Measurements from ENCODE around the gene EMC7. TPM values are rescaled to one million over a fixed set of nuclear protein-coding genes. Genes with fewer than 3 reads are reported as not detected.

Gene EMC7
- total RNA-seq (10 to 100 TPM; 50.4 to 82.8 (median 65.1) TPM), polyA plus RNA-seq (100 to 1,000 TPM in 2 of 3 donors, 10 to 100 TPM in 1; 99.8 to 128 (median 117) TPM)
- long read RNA-seq, donor 1, transcript EMC7-201 (5 exons, 1,155 nt), result major isoform, 34 of 37 reads
- long read RNA-seq, donor 1, partial matches to known transcripts, result 0 of 37 reads
- long read RNA-seq, donor 1, other reads (novel, unspliced or antisense), result 3 of 37 reads
- long read RNA-seq, donor 2, transcript EMC7-201 (5 exons, 1,155 nt), result major isoform, 95 of 107 reads
- long read RNA-seq, donor 2, partial matches to known transcripts, result 1 of 107 reads
- long read RNA-seq, donor 2, other reads (novel, unspliced or antisense), result 10 of 107 reads

DNA sequence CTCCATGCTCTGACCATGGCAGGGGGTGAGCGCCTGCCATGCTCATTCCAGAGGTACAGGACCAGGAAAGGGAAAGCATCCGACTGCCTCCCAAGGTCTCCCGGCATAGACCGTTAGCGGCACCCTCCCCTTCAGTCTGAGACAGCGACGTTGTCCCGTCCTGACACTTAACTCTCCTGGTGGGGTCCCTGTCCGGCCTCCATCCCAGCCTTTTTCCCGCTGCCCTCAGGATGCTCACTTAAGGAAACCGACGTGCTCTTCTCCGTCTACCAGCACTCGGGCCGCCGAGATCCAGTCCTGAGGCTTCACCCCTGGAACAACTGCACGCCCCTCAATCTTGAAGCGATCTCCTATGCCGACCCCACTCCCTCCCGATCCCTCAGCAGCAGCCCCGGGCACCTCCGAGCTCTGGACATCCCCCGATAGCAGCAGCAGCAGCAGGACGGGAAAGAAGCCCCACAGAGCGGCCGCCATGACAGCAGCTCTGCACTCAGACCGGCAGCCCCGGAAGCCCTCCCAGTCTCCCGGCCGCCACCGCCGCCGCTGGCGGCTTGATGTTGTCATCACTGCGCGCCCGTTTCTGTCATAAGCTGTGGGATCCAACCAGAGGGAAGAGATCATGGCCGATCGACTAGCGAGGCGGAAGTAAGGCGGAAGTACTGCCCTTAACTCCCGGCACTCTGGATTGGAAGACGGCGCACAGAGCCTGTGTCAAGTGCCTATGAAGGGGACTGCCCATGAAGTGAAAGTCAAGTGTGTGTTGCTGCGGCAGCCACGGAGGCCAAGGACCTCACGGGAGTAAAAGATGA, at the start of gene EMC7, which contains the start of gene PGBD4:
Gene EMC7 (minus strand): TSS at position 497 of the 809 bp plus-strand sequence. CDS start 23 bp downstream, at position 474.
Gene PGBD4 (plus strand): TSS at position 718 of the 809 bp plus-strand sequence. CDS start 449 bp downstream, outside the sequence.
- 0 to 1% (median 0%) methylated on average over 48 of the region's 48 CpGs for WGBS, 3 donors
- peaks cover 32% of the 10 kb centered on the region for H3K4me1 ChIP-seq
- intact Hi-C loops (cut with DNase I), result loop anchor here (2.0 to 5.0 kb wide), 4 partner anchors 39 to 241 kb away; partner anchors contain the start of genes EMC4 (in 1 of the 2), NOP10 (in 1 of the 2) and NUTM1 (in 1 of the 2)
- peak within 1 kb of the TSS; percentile 93 for H3K27ac ChIP-seq
- peak within 1 kb of the TSS; percentile 93 for H3K4me3 ChIP-seq
- peak; percentile 99 to 100 (median 100) for ATAC-seq
- H3K9me3 ChIP-seq, result no peaks in the 10 kb centered on the region
- H3K36me3 ChIP-seq (ENCODE audit: insufficient read depth in 1 of 2, low read depth in 1 of 2), result no peaks in the 10 kb centered on the region
- DNase-seq, result peak; percentile 99
- no peaks in the 10 kb centered on the region for H3K27me3 ChIP-seq (ENCODE audit: insufficient read depth in 3 of 3, low read length in 2 of 3)
- TF ChIP-seq, protein P1, sequence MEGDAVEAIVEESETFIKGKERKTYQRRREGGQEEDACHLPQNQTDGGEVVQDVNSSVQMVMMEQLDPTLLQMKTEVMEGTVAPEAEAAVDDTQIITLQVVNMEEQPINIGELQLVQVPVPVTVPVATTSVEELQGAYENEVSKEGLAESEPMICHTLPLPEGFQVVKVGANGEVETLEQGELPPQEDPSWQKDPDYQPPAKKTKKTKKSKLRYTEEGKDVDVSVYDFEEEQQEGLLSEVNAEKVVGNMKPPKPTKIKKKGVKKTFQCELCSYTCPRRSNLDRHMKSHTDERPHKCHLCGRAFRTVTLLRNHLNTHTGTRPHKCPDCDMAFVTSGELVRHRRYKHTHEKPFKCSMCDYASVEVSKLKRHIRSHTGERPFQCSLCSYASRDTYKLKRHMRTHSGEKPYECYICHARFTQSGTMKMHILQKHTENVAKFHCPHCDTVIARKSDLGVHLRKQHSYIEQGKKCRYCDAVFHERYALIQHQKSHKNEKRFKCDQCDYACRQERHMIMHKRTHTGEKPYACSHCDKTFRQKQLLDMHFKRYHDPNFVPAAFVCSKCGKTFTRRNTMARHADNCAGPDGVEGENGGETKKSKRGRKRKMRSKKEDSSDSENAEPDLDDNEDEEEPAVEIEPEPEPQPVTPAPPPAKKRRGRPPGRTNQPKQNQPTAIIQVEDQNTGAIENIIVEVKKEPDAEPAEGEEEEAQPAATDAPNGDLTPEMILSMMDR (IDR thresholded peaks at IDR 0.05), result no peak

DNA sequence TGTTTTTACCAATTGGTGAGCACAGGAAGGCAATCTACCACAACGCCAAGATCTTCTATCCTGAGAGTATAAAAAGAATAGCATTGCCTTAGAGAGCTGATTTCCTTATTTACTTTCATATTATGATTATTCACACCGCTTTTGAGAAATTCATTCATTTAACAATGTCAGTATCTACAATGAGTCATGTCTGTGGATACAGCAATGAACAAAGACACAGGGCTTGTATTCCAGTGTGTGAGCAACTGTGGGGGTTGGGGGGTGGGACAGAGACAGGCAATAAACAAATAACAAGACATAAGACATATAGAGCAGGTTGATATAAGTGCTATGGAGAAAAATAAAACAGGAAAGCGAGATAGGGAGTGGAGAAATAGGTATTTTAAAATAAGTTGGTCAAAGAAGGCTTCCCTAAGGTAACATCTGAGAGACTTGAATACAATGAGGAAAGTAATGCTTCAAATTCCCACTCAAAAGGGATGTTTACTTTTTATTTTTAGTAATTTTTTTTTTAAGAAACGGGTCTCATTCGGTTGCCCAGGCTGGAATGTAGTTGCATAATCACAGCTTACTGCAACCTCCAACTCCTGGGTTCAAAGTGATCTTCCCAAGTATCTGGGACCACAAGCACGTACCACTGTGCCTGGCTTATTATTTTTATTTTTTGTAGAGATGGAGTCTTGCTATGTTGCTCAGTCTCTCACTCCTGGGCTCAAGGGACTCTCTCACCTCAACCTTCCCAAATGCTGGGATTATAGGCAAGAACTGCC, 45.9 kb upstream of the EMC7 start:
- Histone ChIP-seq H3K4me3 (no peak overlapping the region), H3K4me1 (no peaks in the 10 kb centered on the region), H3K9me3 (no peaks in the 10 kb centered on the region), H3K36me3 (ENCODE audit: insufficient read depth in 1 of 2, low read depth in 1 of 2) (peaks cover 0 to 100% of the 10 kb centered on the region in 2 donors), H3K27ac (no peak overlapping the region), H3K27me3 (ENCODE audit: insufficient read depth in 3 of 3, low read length in 2 of 3) (no peaks in the 10 kb centered on the region)
- TF ChIP-seq, protein P1 (IDR thresholded peaks at IDR 0.05), result no peak
- ATAC-seq, result no peak
- DNase-seq, result no peak
- WGBS, 3 donors, result 59 to 70% (median 61%) methylated on average over 6 of the region's 6 CpGs
- intact Hi-C loops (cut with DNase I), result no loop called here

DNA sequence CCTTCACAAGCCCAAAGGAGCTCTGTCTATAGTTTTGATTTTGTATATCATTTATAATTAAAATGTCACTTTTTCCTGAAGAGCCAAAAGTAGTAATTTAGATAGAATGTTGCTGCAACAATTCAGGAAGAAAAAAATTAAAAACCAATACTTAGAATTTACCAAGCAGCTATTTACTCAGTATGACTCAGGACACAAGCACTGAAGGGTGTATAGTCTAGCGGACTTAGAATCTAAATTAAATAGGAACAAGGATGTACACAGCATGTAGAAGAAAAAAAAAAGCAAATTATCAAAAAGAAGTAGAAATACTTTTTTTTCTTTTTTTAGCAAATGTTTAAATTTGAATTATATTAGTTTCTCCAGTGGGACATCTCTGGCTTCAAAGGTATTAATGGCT, 31.8 kb upstream of the EMC7 start:
- H3K27me3 ChIP-seq (ENCODE audit: insufficient read depth in 3 of 3, low read length in 2 of 3), result no peaks in the 10 kb centered on the region
- peaks cover 6% of the 10 kb centered on the region for H3K4me1 ChIP-seq
- no peaks in the 10 kb centered on the region for H3K9me3 ChIP-seq
- intact Hi-C loops (cut with DNase I), result no loop called here
- 97 to 100% (median 97%) methylated on average over 1 of the region's 1 CpG for WGBS, 3 donors
- ATAC-seq (no peak), DNase-seq (no peak)
- no peak overlapping the region for H3K4me3 ChIP-seq
- no peaks in the 10 kb centered on the region for H3K36me3 ChIP-seq (ENCODE audit: insufficient read depth in 1 of 2, low read depth in 1 of 2)
- TF ChIP-seq, protein P1 (IDR thresholded peaks at IDR 0.05), result no peak
- H3K27ac ChIP-seq, result no peak overlapping the region

DNA sequence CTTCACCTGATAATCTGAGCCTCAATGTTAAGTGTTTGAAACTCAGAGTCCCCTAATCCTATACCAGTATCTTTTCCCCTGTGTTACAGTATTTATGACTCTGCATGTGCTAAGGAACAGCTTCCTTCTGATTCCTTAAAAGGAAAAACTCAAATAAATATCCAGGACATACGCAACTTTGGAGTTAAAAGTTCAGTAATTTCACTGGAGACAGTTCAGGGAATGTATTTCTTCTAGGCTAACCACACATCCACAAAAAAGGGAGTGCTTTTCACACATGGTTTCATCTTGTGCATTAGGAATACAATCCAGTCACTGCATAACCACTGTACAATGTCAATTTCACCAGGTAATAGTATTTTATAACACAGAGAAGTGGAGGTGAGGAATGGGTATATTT, 31.2 kb upstream of the EMC7 start:
- DNase-seq (no peak), ATAC-seq (no peak)
- Histone ChIP-seq H3K36me3 (ENCODE audit: insufficient read depth in 1 of 2, low read depth in 1 of 2) (no peaks in the 10 kb centered on the region), H3K9me3 (no peaks in the 10 kb centered on the region), H3K27me3 (ENCODE audit: insufficient read depth in 3 of 3, low read length in 2 of 3) (no peaks in the 10 kb centered on the region), H3K27ac (no peak overlapping the region), H3K4me1 (peaks cover 6% of the 10 kb centered on the region), H3K4me3 (no peak overlapping the region)
- TF ChIP-seq, protein P1 (IDR thresholded peaks at IDR 0.05), result no peak
- WGBS, 3 donors, result 88 to 97% (median 96%) methylated on average over 1 of the region's 1 CpG
- intact Hi-C loops (cut with DNase I), result no loop called here

All from psoas muscle (tissue), 8 donors.